Activated CD8-positive, alpha-beta T cell treated with anti-CD3 and anti-CD28 coated beads for 36 hours (primary cell): Measurements from ENCODE around the gene EYS. TPM values are rescaled to one million over a fixed set of nuclear protein-coding genes. Genes with fewer than 3 reads are reported as not detected.

Source experiments
- ATAC-seq: fragments of 200-7000 bp; cut with Tn5 transposase; one replicate; pipeline ENCODE4 v1.10.0; 2021; ENCODE audit warnings: mild to moderate bottlenecking, moderate library complexity
- CTCF ChIA-PET: fragments of 350-600 bp; sonication (Branson Sonifier 250); formaldehyde crosslinking; loops from one replicate; lab custom pipeline; 2021; ENCODE audit warnings: antibody characterized with exemption; lab: Charles Lee
- POLR2A ChIA-PET: fragments of 350-600 bp; sonication (Branson Sonifier 250); formaldehyde crosslinking; loops from one replicate; lab custom pipeline; 2021; ENCODE audit warnings: antibody characterized with exemption; lab: Charles Lee
- DNase-seq: peaks from one replicate; pipeline ENCODE4 v3.0.0-alpha.2; 2020
- H3K27ac Mint-ChIP-seq: one replicate; pipeline ENCODE4 v1.8.0; 2021; ENCODE audit warnings: mild to moderate bottlenecking, mixed read lengths
- H3K27me3 Mint-ChIP-seq: one replicate; pipeline ENCODE4 v1.8.0; 2021; ENCODE audit warnings: mixed read lengths
- H3K36me3 Mint-ChIP-seq: one replicate; pipeline ENCODE4 v1.8.0; 2021; ENCODE audit warnings: low read depth, mixed read lengths
- H3K4me1 Mint-ChIP-seq: one replicate; pipeline ENCODE4 v1.8.0; 2021; ENCODE audit warnings: low read depth, mixed read lengths
- H3K4me3 Mint-ChIP-seq: one replicate; pipeline ENCODE4 v1.8.0; 2021; ENCODE audit warnings: mild to moderate bottlenecking, moderate library complexity, mixed read lengths
- H3K9me3 Mint-ChIP-seq: one replicate; pipeline ENCODE4 v1.8.0; 2021; ENCODE audit warnings: mixed read lengths
- CTCF ChIP-seq: fragments of 200-600 bp; IDR thresholded peaks from one replicate; pipeline ENCODE4 v1.8.0; 2022; ENCODE audit warnings: antibody characterized with exemption, mild to moderate bottlenecking
- intact Hi-C: fragments of 100-400 bp; cut with micrococcal nuclease; formaldehyde crosslinking; loops from one replicate; pipeline ENCODE4 v1.10.0; 2022
- total RNA-seq, 2 experiments: library from RNA; stranded (reverse); gene quantifications; one replicate each; pipeline ENCODE4 v1.2.3, GENCODE V29; 2021

Gene EYS
- total RNA-seq, 2 experiments from 2014 or later = not detected

DNA sequence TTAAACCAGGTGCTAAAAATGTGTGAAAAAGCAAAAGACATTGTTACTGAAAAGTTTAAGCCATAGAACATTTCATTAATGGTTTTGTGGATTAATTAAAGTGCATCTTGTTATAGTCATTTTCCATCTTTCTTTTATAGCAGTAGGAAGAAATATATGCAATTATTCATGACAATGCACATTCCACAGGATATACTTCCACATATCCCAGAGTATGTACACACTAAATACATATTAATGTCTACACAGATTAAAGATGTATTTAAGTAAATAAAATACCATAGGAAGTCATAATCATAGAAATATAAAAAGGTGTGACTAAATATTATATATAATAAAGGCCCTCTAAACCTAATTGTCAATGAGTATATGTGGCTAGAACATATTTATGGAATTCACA, 1492.7 kb downstream of the EYS start:
- H3K4me3 Mint-ChIP-seq = no peak overlapping the region
- no peak for ATAC-seq
- DNase-seq = no peak
- H3K36me3 Mint-ChIP-seq = no peaks in the 10 kb centered on the region
- peaks cover 5% of the 10 kb centered on the region for H3K9me3 Mint-ChIP-seq
- POLR2A ChIA-PET = no interaction called here
- no peak for TF ChIP-seq CTCF
- H3K27me3 Mint-ChIP-seq = no peaks in the 10 kb centered on the region
- intact Hi-C loops = no loop called here
- H3K4me1 Mint-ChIP-seq = no peaks in the 10 kb centered on the region
- no peak overlapping the region for H3K27ac Mint-ChIP-seq
- CTCF ChIA-PET = no interaction called here

DNA sequence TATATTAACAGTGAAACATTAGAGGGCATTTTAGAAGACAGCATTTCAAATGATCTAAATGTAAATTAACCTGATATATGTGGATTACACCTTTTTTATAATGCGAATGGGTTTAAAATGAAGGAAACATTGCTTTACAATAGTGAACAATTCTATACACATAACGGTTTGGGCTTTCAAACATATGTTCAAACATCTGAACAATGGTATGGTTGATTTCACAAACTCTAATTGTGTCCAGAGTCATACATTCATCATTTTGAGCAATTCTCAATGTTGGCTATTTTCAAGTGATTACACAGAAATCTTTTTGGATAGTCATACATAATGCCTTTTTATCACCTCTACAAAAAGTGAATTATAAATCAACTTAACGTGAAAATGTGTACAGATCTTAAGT, 1493.3 kb downstream of the EYS start:
- intact Hi-C loops = no loop called here
- H3K4me3 Mint-ChIP-seq = no peak overlapping the region

DNA sequence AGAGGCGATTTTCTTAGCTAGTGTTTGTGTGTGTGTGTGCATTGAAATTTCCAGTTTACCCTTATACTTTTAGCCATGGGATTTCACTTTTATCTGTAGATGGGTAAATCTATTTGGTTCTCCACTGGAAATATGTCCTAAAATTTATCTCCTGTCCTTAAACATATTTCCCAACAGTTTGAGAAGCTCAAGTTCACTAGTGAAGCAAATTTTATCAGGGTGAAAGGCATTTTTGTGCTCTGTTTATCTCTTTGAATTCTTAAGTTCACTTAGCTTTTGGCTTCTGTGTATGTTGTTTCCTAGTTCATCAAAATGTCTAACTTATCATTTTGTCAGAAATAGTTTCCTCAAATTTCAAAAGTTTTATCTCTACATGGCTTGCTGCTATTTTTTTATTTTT, 1509.8 kb downstream of the EYS start:
- no peaks in the 10 kb centered on the region for H3K27me3 Mint-ChIP-seq
- no peaks in the 10 kb centered on the region for H3K4me1 Mint-ChIP-seq
- CTCF ChIA-PET = no interaction called here
- POLR2A ChIA-PET = no interaction called here
- intact Hi-C loops = no loop called here
- no peak overlapping the region for H3K27ac Mint-ChIP-seq
- ATAC-seq (no peak), DNase-seq (no peak)
- H3K4me3 Mint-ChIP-seq = no peak overlapping the region
- H3K36me3 Mint-ChIP-seq = no peaks in the 10 kb centered on the region
- TF ChIP-seq CTCF = no peak
- peaks cover 3% of the 10 kb centered on the region for H3K9me3 Mint-ChIP-seq

More for the DNA sequence above, 1493.3 kb downstream of the EYS start:
- ChIA-PET CTCF (no interaction called here), POLR2A (no interaction called here)
- Mint-ChIP-seq H3K27me3 (no peaks in the 10 kb centered on the region), H3K4me1 (no peaks in the 10 kb centered on the region), H3K27ac (no peak overlapping the region), H3K9me3 (peaks cover 2% of the 10 kb centered on the region), H3K36me3 (no peaks in the 10 kb centered on the region)
- DNase-seq (no peak), ATAC-seq (no peak)
- no peak for TF ChIP-seq CTCF

DNA sequence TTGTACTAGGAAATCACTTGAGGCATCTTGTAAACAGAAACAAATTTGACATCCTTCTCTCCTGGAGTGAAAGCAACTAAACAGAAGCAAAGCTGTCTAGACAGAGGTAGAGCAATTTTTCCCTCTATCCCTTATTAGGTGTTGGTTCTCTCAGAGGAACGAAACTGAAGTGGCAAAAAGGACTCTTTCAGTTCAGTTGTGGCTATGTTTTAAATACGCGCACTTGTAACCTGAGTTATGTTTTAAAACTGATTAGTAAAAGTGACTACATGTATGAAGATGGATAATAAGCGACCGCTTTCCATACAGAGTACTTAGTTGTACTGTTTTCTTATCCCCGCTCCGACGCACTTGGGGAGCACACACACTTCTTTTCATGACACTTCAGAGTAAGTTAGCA, 1520.4 kb downstream of the EYS start:
- no peaks in the 10 kb centered on the region for H3K4me1 Mint-ChIP-seq
- no peaks in the 10 kb centered on the region for H3K27me3 Mint-ChIP-seq
- ChIA-PET POLR2A (no interaction called here), CTCF (no interaction called here)
- peaks cover 2% of the 10 kb centered on the region for H3K9me3 Mint-ChIP-seq
- intact Hi-C loops = no loop called here
- TF ChIP-seq CTCF = no peak
- no peak overlapping the region for H3K27ac Mint-ChIP-seq
- DNase-seq = no peak
- ATAC-seq = no peak
- H3K36me3 Mint-ChIP-seq = no peaks in the 10 kb centered on the region
- H3K4me3 Mint-ChIP-seq = no peak overlapping the region

GRCh38 chr6:64185621-64186020, 1521.4 kb downstream of the EYS start:
- no peaks in the 10 kb centered on the region for H3K27me3 Mint-ChIP-seq
- H3K27ac Mint-ChIP-seq = no peak overlapping the region
- no peak overlapping the region for H3K4me3 Mint-ChIP-seq
- intact Hi-C loops = no loop called here
- H3K36me3 Mint-ChIP-seq = no peaks in the 10 kb centered on the region
- peaks cover 2% of the 10 kb centered on the region for H3K9me3 Mint-ChIP-seq
- no peaks in the 10 kb centered on the region for H3K4me1 Mint-ChIP-seq
- TF ChIP-seq CTCF = no peak
- DNase-seq (no peak), ATAC-seq (no peak)
- ChIA-PET CTCF (no interaction called here), POLR2A (no interaction called here)
